ENCODE results near the gene DNAJC13.

- no peak for TF ChIP-seq CTCF (IDR thresholded peaks at IDR 0.05; ENCODE audit: borderline replicate concordance, extremely low read depth, low read length, poor library complexity, severe bottlenecking)
- no peak for TF ChIP-seq EZH2 (IDR thresholded peaks at IDR 0.05; ENCODE audit: borderline replicate concordance, low read depth, low read length, severe bottlenecking)
These were observed 16.0 kb upstream of the DNAJC13 start for GRCh38 chr3:132401255-132401654.
